H9 (cell line): Measurements from ENCODE around the gene ZNF502. TPM values are rescaled to one million over a fixed set of nuclear protein-coding genes. Genes with fewer than 3 reads are reported as not detected.

ENCODE experiments used
- DNase-seq: peaks from one replicate; pipeline ENCODE4 v3.0.0-alpha.2; 2017
- H2AFZ ChIP-seq: one replicate; pipeline ENCODE4 v1.6.1; 2013; ENCODE audit warnings: mild to moderate bottlenecking, low read length, control low read depth, moderate library complexity
- H2AK5ac ChIP-seq: 2 replicates; pipeline ENCODE4 v1.6.1; 2013; ENCODE audit warnings: low read length, control low read depth, mixed read lengths; ENCODE audit not compliant: insufficient read length
- H2BK120ac ChIP-seq: one replicate; pipeline ENCODE4 v1.6.1; 2013; ENCODE audit warnings: low read depth, mild to moderate bottlenecking, low read length, control low read depth, inconsistent platforms; ENCODE audit not compliant: poor library complexity, severe bottlenecking
- H2BK12ac ChIP-seq: 2 replicates; pipeline ENCODE4 v1.6.1; 2013; ENCODE audit warnings: low read length, control low read depth, mixed read lengths, low read depth; ENCODE audit not compliant: insufficient read length
- H2BK15ac ChIP-seq: 2 replicates; pipeline ENCODE4 v1.6.1; 2013; ENCODE audit warnings: low read depth, low read length, control low read depth
- H2BK20ac ChIP-seq: one replicate; pipeline ENCODE4 v1.6.1; 2013; ENCODE audit warnings: low read depth, mild to moderate bottlenecking, low read length, control low read depth, inconsistent platforms; ENCODE audit not compliant: poor library complexity, severe bottlenecking
- H2BK5ac ChIP-seq: 2 replicates; pipeline ENCODE4 v1.6.1; 2013; ENCODE audit warnings: low read length, control low read depth, mixed read lengths; ENCODE audit not compliant: insufficient read length
- H3K14ac ChIP-seq: 2 replicates; pipeline ENCODE4 v1.6.1; 2013; ENCODE audit warnings: low read length, control low read depth; ENCODE audit not compliant: insufficient read depth
- H3K18ac ChIP-seq: 2 replicates; pipeline ENCODE4 v1.6.1; 2013; ENCODE audit warnings: low read depth, mild to moderate bottlenecking, mixed read lengths, low read length, control low read depth; ENCODE audit not compliant: insufficient read length
- H3K23ac ChIP-seq: 2 replicates; pipeline ENCODE4 v1.6.1; 2013; ENCODE audit warnings: low read length, control low read depth, mixed read lengths, low read depth; ENCODE audit not compliant: insufficient read length
- H3K23me2 ChIP-seq: 2 replicates; pipeline ENCODE4 v1.6.1; 2013; ENCODE audit warnings: low read depth, mild to moderate bottlenecking, mixed read lengths, low read length, control low read depth; ENCODE audit not compliant: insufficient read length, poor library complexity, severe bottlenecking
- H3K27ac ChIP-seq: 2 replicates; pipeline ENCODE4 v1.5.1; 2013; ENCODE audit warnings: low read length, control low read depth, mixed read lengths, low read depth; ENCODE audit not compliant: insufficient read length
- H3K27me3 ChIP-seq: 2 replicates; pipeline ENCODE4 v1.6.1; 2013; ENCODE audit warnings: low read length, control low read depth, inconsistent platforms; ENCODE audit not compliant: insufficient read depth
- H3K4ac ChIP-seq: 2 replicates; pipeline ENCODE4 v1.6.1; 2013; ENCODE audit warnings: low read depth, mild to moderate bottlenecking, control low read depth, inconsistent platforms, low read length, moderate library complexity
- H3K4me1 ChIP-seq: 2 replicates; pipeline ENCODE4 v1.6.1; 2013; ENCODE audit warnings: low read length, control low read depth, inconsistent platforms; ENCODE audit not compliant: insufficient read depth
- H3K4me2 ChIP-seq: 2 replicates; pipeline ENCODE4 v1.6.1; 2013; ENCODE audit warnings: low read length, control low read depth, mixed read lengths; ENCODE audit not compliant: insufficient read length, insufficient read depth
- H3K56ac ChIP-seq: 2 replicates; pipeline ENCODE4 v1.6.1; 2013; ENCODE audit warnings: low read depth, mild to moderate bottlenecking, mixed read lengths, low read length, control low read depth; ENCODE audit not compliant: insufficient read length
- H3K79me1 ChIP-seq: 2 replicates; pipeline ENCODE4 v1.6.1; 2013; ENCODE audit warnings: low read depth, mild to moderate bottlenecking, moderate library complexity, low read length, control low read depth, inconsistent platforms; ENCODE audit not compliant: insufficient read depth, poor library complexity, severe bottlenecking
- H3K79me2 ChIP-seq: 2 replicates; pipeline ENCODE4 v1.6.1; 2013; ENCODE audit warnings: low read length, control low read depth, inconsistent platforms; ENCODE audit not compliant: insufficient read depth
- H3K9ac ChIP-seq: 2 replicates; pipeline ENCODE4 v1.6.1; 2013; ENCODE audit warnings: low read length, control low read depth, mixed read lengths; ENCODE audit not compliant: insufficient read length; ENCODE audit errors: extremely low read depth
- H3K9me3 ChIP-seq: one replicate; pipeline ENCODE4 v1.6.1; 2013; ENCODE audit warnings: low read depth, low read length, inconsistent platforms; ENCODE audit not compliant: control insufficient read depth
- H3T11ph ChIP-seq: one replicate; pipeline ENCODE4 v1.6.1; 2013; ENCODE audit warnings: mild to moderate bottlenecking, low read length, control low read depth, inconsistent platforms
- H4K20me1 ChIP-seq: one replicate; pipeline ENCODE4 v1.6.1; 2013; ENCODE audit not compliant: control insufficient read depth, insufficient read length, insufficient read depth
- H4K5ac ChIP-seq: 2 replicates; pipeline ENCODE4 v1.6.1; 2013; ENCODE audit warnings: low read depth, mild to moderate bottlenecking, mixed read lengths, low read length, control low read depth; ENCODE audit not compliant: insufficient read length
- H4K8ac ChIP-seq: replicated peaks from 2 replicates; pipeline ENCODE4 v1.6.1; 2013; ENCODE audit warnings: low read length, control low read depth, mixed read lengths, low read depth; ENCODE audit not compliant: insufficient read length
- H4K91ac ChIP-seq: 2 replicates; pipeline ENCODE4 v1.6.1; 2013; ENCODE audit warnings: low read depth, mild to moderate bottlenecking, moderate library complexity, mixed read lengths, low read length, control low read depth; ENCODE audit not compliant: insufficient read length
- H3K27ac Mint-ChIP-seq, 3 experiments: 2 replicates in 2 of 3; 3 replicates in 1 of 3; pipeline ENCODE4 v1.8.0; 2020 to 2021; ENCODE audit warnings: mixed read lengths in 3 of 3, mild to moderate bottlenecking in 1 of 3, moderate library complexity in 1 of 3
- H3K27me3 Mint-ChIP-seq: 2 replicates; pipeline ENCODE4 v1.8.0; 2021; ENCODE audit warnings: low read depth, mild to moderate bottlenecking, moderate library complexity, mixed read lengths
- H3K36me3 Mint-ChIP-seq, 3 experiments: 2 replicates in 2 of 3; 3 replicates in 1 of 3; pipeline ENCODE4 v1.8.0; 2020 to 2021; ENCODE audit warnings: low read depth in 3 of 3, mixed read lengths in 3 of 3; ENCODE audit not compliant: insufficient read depth in 1 of 3
- H3K4me1 Mint-ChIP-seq, 2 experiments: 2 replicates each; pipeline ENCODE4 v1.8.0; 2020; ENCODE audit warnings: mixed read lengths in 2 of 2
- H3K4me3 Mint-ChIP-seq, 2 experiments: 2 replicates in 1 of 2; 3 replicates in 1 of 2; pipeline ENCODE4 v1.8.0; 2020 to 2021; ENCODE audit warnings: mild to moderate bottlenecking in 2 of 2, mixed read lengths in 2 of 2, moderate library complexity in 1 of 2
- H3K9me3 Mint-ChIP-seq, 2 experiments: 2 replicates in 1 of 2; 3 replicates in 1 of 2; pipeline ENCODE4 v1.8.0; 2020; ENCODE audit warnings: mild to moderate bottlenecking in 2 of 2, mixed read lengths in 2 of 2, moderate library complexity in 1 of 2
- CTCF ChIP-seq: fragments of 200-600 bp; sonication (generic); conservative IDR thresholded peaks from 3 replicates; pipeline ENCODE4 v1.8.0; 2021; ENCODE audit warnings: antibody characterized with exemption, mild to moderate bottlenecking
- WGBS: extraction: QIAGEN DNeasy Blood & Tissue Kit; methylation state at CpG from one replicate; pipeline ENCODE4 v1.1.7; 2013; ENCODE audit warnings: missing lambda C conversion rate, low lambda C conversion rate, mixed read lengths; ENCODE audit not compliant: insufficient read length; ENCODE audit errors: extremely low coverage; 5-methylcytosine and 5-hydroxymethylcytosine counted together
- total RNA-seq: library from RNA; stranded (reverse); gene quantifications from 2 replicates; pipeline ENCODE4 v1.2.1, GENCODE V29; 2021

The ZNF502 gene
- total RNA-seq, 1 experiment from 2014 or later, result not detected

GRCh38 chr3:44722103-44722401, 9.6 kb downstream of the ZNF502 start:
- no peaks in the 10 kb centered on the region for H3K79me1 ChIP-seq
- no peak overlapping the region for H3K27ac Mint-ChIP-seq
- no peaks in the 10 kb centered on the region for H3K4me1 Mint-ChIP-seq
- WGBS, result no CpG with 5 or more reads among the region's 1 CpG
- H3K27me3 ChIP-seq, result no peaks in the 10 kb centered on the region
- no peaks in the 10 kb centered on the region for H3K4me1 ChIP-seq
- no peaks in the 10 kb centered on the region for H3K23me2 ChIP-seq
- H3K27me3 Mint-ChIP-seq, result peaks cover 22% of the 10 kb centered on the region
- H4K20me1 ChIP-seq, result no peaks in the 10 kb centered on the region
- no peak overlapping the region for H3K4ac ChIP-seq
- H3K79me2 ChIP-seq, result no peaks in the 10 kb centered on the region
- no peak overlapping the region for H2BK5ac ChIP-seq
- H3K23ac ChIP-seq, result no peak overlapping the region
- no peak overlapping the region for H3T11ph ChIP-seq
- no peak overlapping the region for H3K27ac ChIP-seq
- no peak overlapping the region for H2AFZ ChIP-seq
- H2BK120ac ChIP-seq, result no peak overlapping the region
- H3K36me3 Mint-ChIP-seq, result peaks cover 22 to 44% (median 36%) of the 10 kb centered on the region in 3 experiments
- DNase-seq, result no peak
- no peak overlapping the region for H2BK12ac ChIP-seq
- no peak overlapping the region for H2BK15ac ChIP-seq
- no peak overlapping the region for H3K9ac ChIP-seq
- H3K14ac ChIP-seq, result no peak overlapping the region
- H4K5ac ChIP-seq, result no peak overlapping the region
- H3K9me3 Mint-ChIP-seq, result peaks cover 86% of the 10 kb centered on the region in 2 experiments
- peaks cover 78% of the 10 kb centered on the region for H3K9me3 ChIP-seq
- no peak overlapping the region for H3K4me2 ChIP-seq
- no peak overlapping the region for H4K8ac ChIP-seq
- no peak overlapping the region for H2BK20ac ChIP-seq
- no peak overlapping the region for H4K91ac ChIP-seq
- H3K56ac ChIP-seq, result no peak overlapping the region
- H2AK5ac ChIP-seq, result no peak overlapping the region
- no peak for TF ChIP-seq CTCF
- H3K18ac ChIP-seq, result no peak overlapping the region
- H3K4me3 Mint-ChIP-seq, result no peak overlapping the region
